ENCODE results near the gene OTOGL.

GRCh38 chr12:80140005-80140404 is 40.7 kb downstream of the OTOGL start:
- TF ChIP-seq CTCF (IDR thresholded peaks at IDR 0.05; ENCODE audit: low read depth, low read length, poor library complexity, severe bottlenecking) (no peak), EZH2phosphoT487 (IDR thresholded peaks at IDR 0.05; ENCODE audit: borderline replicate concordance, low read length) (no peak)
